Neural cell (in vitro differentiated cells): ENCODE measurements around the gene NSMCE1. TPM values are rescaled to one million over a fixed set of nuclear protein-coding genes. Genes with fewer than 3 reads are reported as not detected.
"Not testable (repeated sequence)": the region's sequence is repeated elsewhere in the genome, so short reads cannot be mapped to it uniquely, and the experiment has no call there.

Source experiments
- H2AFZ ChIP-seq: fragments of 200-600, 300-800 bp; sonication (generic), shearing (Covaris generic); 2 replicates; pipeline ENCODE4 v1.6.0; 2014; ENCODE audit warnings: low read depth, mild to moderate bottlenecking, antibody characterized with exemption, low read length, moderate library complexity
- H3F3A ChIP-seq: fragments of 200-600 bp; shearing (Covaris generic); 2 replicates; pipeline ENCODE4 v1.6.1; 2016; ENCODE audit warnings: mild to moderate bottlenecking, moderate library complexity, mixed read lengths, antibody characterized with exemption, low read length; ENCODE audit not compliant: insufficient read depth, poor library complexity, severe bottlenecking
- H3K27ac ChIP-seq: fragments of 200-600, 300-800 bp; sonication (generic), shearing (Covaris generic); 2 replicates; pipeline ENCODE4 v1.5.1; 2014; ENCODE audit warnings: mild to moderate bottlenecking, low read length, moderate library complexity
- H3K27me3 ChIP-seq: fragments of 300-800, 200-600 bp; sonication (generic), shearing (Covaris generic); 2 replicates; pipeline ENCODE4 v1.6.0; 2014; ENCODE audit warnings: mild to moderate bottlenecking, low read depth, low read length, moderate library complexity; ENCODE audit not compliant: insufficient read depth
- H3K36me3 ChIP-seq: fragments of 300-800, 200-600 bp; sonication (generic), shearing (Covaris generic); 2 replicates; pipeline ENCODE4 v1.5.1; 2014; ENCODE audit warnings: mild to moderate bottlenecking, antibody characterized with exemption, low read length, moderate library complexity; ENCODE audit not compliant: insufficient read depth
- H3K4me2 ChIP-seq: fragments of 300-800, 200-600 bp; sonication (generic), shearing (Covaris generic); 2 replicates; pipeline ENCODE4 v1.6.0; 2014; ENCODE audit warnings: mild to moderate bottlenecking, low read length
- H3K4me3 ChIP-seq: fragments of 300-800, 200-600 bp; sonication (generic), shearing (Covaris generic); 2 replicates; pipeline ENCODE4 v1.5.1; 2014; ENCODE audit warnings: mild to moderate bottlenecking, low read length, moderate library complexity
- H3K79me2 ChIP-seq: fragments of 200-600 bp; shearing (Covaris generic); replicated peaks from 2 replicates; pipeline ENCODE4 v1.6.0; 2014; ENCODE audit warnings: mild to moderate bottlenecking, low read length, moderate library complexity; ENCODE audit not compliant: insufficient read depth
- H3K9ac ChIP-seq: fragments of 300-800, 200-600 bp; sonication (generic), shearing (Covaris generic); 2 replicates; pipeline ENCODE4 v1.6.1; 2016; ENCODE audit warnings: mild to moderate bottlenecking, low read length, mixed read lengths
- H3K9me2 ChIP-seq: fragments of 200-600 bp; shearing (Covaris generic); 2 replicates; pipeline ENCODE4 v1.6.1; 2016; ENCODE audit warnings: mild to moderate bottlenecking, low read length, mixed read lengths; ENCODE audit not compliant: insufficient read depth
- H3K9me3 ChIP-seq: fragments of 200-600, 300-800 bp; sonication (generic), shearing (Covaris generic); 2 replicates; pipeline ENCODE4 v1.6.1; 2016; ENCODE audit warnings: mild to moderate bottlenecking, mixed run types, low read length, moderate library complexity, mixed read lengths
- H4K20me1 ChIP-seq: fragments of 200-600 bp; shearing (Covaris generic); 2 replicates; pipeline ENCODE4 v1.6.1; 2016; ENCODE audit warnings: mild to moderate bottlenecking, mixed run types; ENCODE audit not compliant: insufficient read depth
- CTCF ChIP-seq: fragments of 450-650 bp; IDR thresholded peaks from 2 replicates; pipeline ENCODE4 v1.5.1; 2014; ENCODE audit warnings: antibody characterized with exemption, mild to moderate bottlenecking, moderate library complexity; ENCODE audit not compliant: poor library complexity, severe bottlenecking
- EP300 ChIP-seq: fragments of 450-650 bp; conservative IDR thresholded peaks from 2 replicates; pipeline ENCODE4 v1.6.1; 2014; ENCODE audit warnings: antibody characterized with exemption, mild to moderate bottlenecking, moderate library complexity; ENCODE audit not compliant: poor library complexity, severe bottlenecking
- EZH2 ChIP-seq: fragments of 200-600, 300-800 bp; shearing (Covaris generic), sonication (generic); IDR thresholded peaks from 2 replicates; pipeline ENCODE4 v1.6.1; 2014; ENCODE audit warnings: antibody characterized with exemption, low read length, borderline replicate concordance, mild to moderate bottlenecking; ENCODE audit not compliant: insufficient read depth, poor library complexity, severe bottlenecking
- MXI1 ChIP-seq: fragments of 450-650 bp; conservative IDR thresholded peaks from 2 replicates; pipeline ENCODE4 v1.6.1; 2014; ENCODE audit warnings: antibody characterized with exemption, mild to moderate bottlenecking; ENCODE audit not compliant: poor library complexity, severe bottlenecking
- POLR2AphosphoS5 ChIP-seq: IDR thresholded peaks from 2 replicates; pipeline ENCODE4 v1.6.1; 2012
- RAD21 ChIP-seq: fragments of 450-650 bp; conservative IDR thresholded peaks from 2 replicates; pipeline ENCODE4 v1.6.1; 2014; ENCODE audit warnings: antibody characterized with exemption, mild to moderate bottlenecking, moderate library complexity
- REST ChIP-seq: IDR thresholded peaks from 2 replicates; pipeline ENCODE4 v1.6.1; 2012; ENCODE audit warnings: borderline replicate concordance
- SMC3 ChIP-seq: fragments of 450-650 bp; conservative IDR thresholded peaks from 2 replicates; pipeline ENCODE4 v1.6.1; 2014; ENCODE audit warnings: antibody characterized with exemption, mild to moderate bottlenecking, moderate library complexity; ENCODE audit not compliant: poor library complexity
- TAF1 ChIP-seq: IDR thresholded peaks from 2 replicates; pipeline ENCODE4 v1.6.1; 2012; ENCODE audit warnings: low read depth
- polyA plus RNA-seq: library from polyadenylated mRNA; depleted of rRNA; stranded (reverse); fragments of >200 nt; gene quantifications from 2 replicates; pipeline ENCODE4 v1.2.3, GENCODE V29; 2014

Gene NSMCE1
- polyA plus RNA-seq, 1 donor from 2014 or later = 11.5 TPM

DNA sequence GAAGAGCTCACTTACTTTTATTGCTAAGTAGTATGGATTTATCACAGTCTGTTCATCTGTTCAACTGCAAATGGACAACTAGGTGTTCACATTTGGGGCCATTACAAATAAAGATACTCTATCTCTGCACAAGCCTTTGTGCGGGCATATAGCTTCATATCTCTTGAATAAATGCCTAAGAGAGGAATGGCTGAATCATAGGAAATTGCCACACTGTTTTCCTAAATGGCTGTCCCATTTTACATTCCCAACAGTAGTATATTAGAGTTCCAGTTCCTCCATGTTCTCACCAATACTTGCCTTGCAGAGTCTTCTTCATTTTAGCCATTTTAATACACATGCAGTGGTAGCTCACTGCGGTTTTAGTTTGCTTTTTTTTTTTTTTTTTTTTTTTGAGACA lies 20.5 kb downstream of the NSMCE1 start:
- Histone ChIP-seq H3K9me3 (no peaks in the 10 kb centered on the region), H3K9ac (no peak overlapping the region), H3K79me2 (no peaks in the 10 kb centered on the region), H3F3A (no peaks in the 10 kb centered on the region), H2AFZ (no peak overlapping the region), H3K9me2 (no peaks in the 10 kb centered on the region), H3K27ac (no peak overlapping the region), H4K20me1 (no peaks in the 10 kb centered on the region), H3K36me3 (no peaks in the 10 kb centered on the region), H3K4me2 (no peak overlapping the region), H3K4me3 (no peak overlapping the region), H3K27me3 (no peaks in the 10 kb centered on the region)
- TF ChIP-seq MXI1 = no peak
- no peak for TF ChIP-seq TAF1
- TF ChIP-seq REST = no peak
- no peak for TF ChIP-seq EP300
- no peak for TF ChIP-seq RAD21
- no peak for TF ChIP-seq EZH2
- TF ChIP-seq CTCF = no peak
- TF ChIP-seq SMC3 = no peak
- no peak for TF ChIP-seq POLR2AphosphoS5

DNA sequence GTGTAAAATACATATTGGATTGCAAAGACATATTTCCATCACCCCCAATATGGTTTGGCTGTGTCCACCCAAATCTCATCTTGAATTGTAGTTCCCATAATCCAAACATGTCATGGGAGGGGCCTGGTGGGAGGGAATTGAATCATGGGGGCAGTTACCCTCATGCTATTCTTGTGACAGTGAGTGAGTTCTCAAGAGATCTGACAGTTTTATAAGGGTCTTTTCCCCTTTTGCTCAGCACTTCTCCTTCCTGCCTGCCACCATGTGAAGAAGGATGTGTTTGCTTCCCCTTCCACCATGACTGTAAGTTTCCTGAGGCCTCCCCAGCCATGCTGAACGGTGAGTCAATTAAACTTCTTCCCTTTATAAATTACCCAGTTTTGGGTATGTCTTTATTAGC lies 21.5 kb downstream of the NSMCE1 start:
- H4K20me1 ChIP-seq, H2AFZ ChIP-seq, H3K36me3 ChIP-seq, H3K4me2 ChIP-seq, H3K27me3 ChIP-seq, H3K4me3 ChIP-seq, H3K9me3 ChIP-seq, H3K9me2 ChIP-seq, H3K9ac ChIP-seq, H3F3A ChIP-seq, H3K27ac ChIP-seq, H3K79me2 ChIP-seq: not testable (repeated sequence)

DNA sequence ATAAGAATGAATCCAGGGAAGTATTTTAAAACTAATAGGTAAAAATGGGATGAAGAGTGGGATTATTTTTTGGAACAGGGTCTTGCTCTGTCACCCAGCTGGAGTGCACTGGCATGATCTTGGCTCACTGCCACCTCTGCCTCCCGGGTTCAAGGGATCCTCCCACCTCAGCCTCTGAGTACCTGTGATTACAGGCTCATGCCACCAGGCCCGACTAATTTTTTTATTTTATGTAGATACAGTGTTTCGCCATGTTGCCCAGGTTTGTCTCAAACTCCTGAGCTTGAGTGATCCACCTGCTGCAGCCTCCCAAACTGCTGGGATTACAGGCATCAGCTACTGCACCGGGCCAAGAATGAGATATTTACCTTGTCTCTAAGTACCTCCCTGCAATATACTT lies 22.1 kb downstream of the NSMCE1 start:
- H3K27me3 ChIP-seq = no peaks in the 10 kb centered on the region
- no peaks in the 10 kb centered on the region for H4K20me1 ChIP-seq
- H3F3A ChIP-seq = no peaks in the 10 kb centered on the region
- H3K9ac ChIP-seq = no peak overlapping the region
- no peak overlapping the region for H3K4me3 ChIP-seq
- H3K79me2 ChIP-seq = no peaks in the 10 kb centered on the region
- H3K4me2 ChIP-seq = no peak overlapping the region
- no peak for TF ChIP-seq CTCF
- no peaks in the 10 kb centered on the region for H3K9me2 ChIP-seq
- H3K9me3 ChIP-seq = no peaks in the 10 kb centered on the region
- H3K36me3 ChIP-seq = no peaks in the 10 kb centered on the region
- no peak overlapping the region for H3K27ac ChIP-seq
- no peak overlapping the region for H2AFZ ChIP-seq
